NCI-H526 treated with DMSO at 0.1 percent for 48 hours (cell line): ENCODE measurements around the gene SFXN3.

ENCODE experiments used
- DNase-seq: peaks from one replicate; lab custom pipeline; 2025; lab: John Stamatoyannopoulos, UW

The SFXN3 gene

GRCh38 chr10:101035916-101036702, 5.1 kb downstream of the SFXN3 start:
- no peak for DNase-seq

GRCh38 chr10:101036726-101037125, 5.7 kb downstream of the SFXN3 start:
- DNase-seq, result no peak

- DNase-seq, result no peak
These were observed 7.5 kb downstream of the SFXN3 start for GRCh38 chr10:101038484-101038883.

GRCh38 chr10:101040061-101040460, 9.0 kb downstream of the SFXN3 start:
- DNase-seq, result no peak

GRCh38 chr10:101040851-101041250, 9.8 kb downstream of the SFXN3 start:
- DNase-seq, result no peak

GRCh38 chr10:101041252-101041761, 10.3 kb downstream of the SFXN3 start:
- DNase-seq, result peak; percentile 40

GRCh38 chr10:101042118-101042517, 11.1 kb downstream of the SFXN3 start:
- DNase-seq, result no peak

- DNase-seq, result peak; percentile 83
These were observed 11.8 kb downstream of the SFXN3 start for GRCh38 chr10:101042667-101043362.

GRCh38 chr10:101043363-101043707, 12.3 kb downstream of the SFXN3 start:
- DNase-seq, result no peak

- DNase-seq, result no peak
These were observed 13.1 kb downstream of the SFXN3 start for GRCh38 chr10:101044117-101044516.

- peak; percentile 28 for DNase-seq
These were observed 15.6 kb downstream of the SFXN3 start for GRCh38 chr10:101046332-101047238.

- no peak for DNase-seq
These were observed 16.2 kb downstream of the SFXN3 start for GRCh38 chr10:101047268-101047667.

- peak; percentile 58 for DNase-seq
These were observed 17.2 kb downstream of the SFXN3 start for GRCh38 chr10:101047961-101048892.

- peak; percentile 30 for DNase-seq
These were observed 19.4 kb downstream of the SFXN3 start for GRCh38 chr10:101050208-101051069.

GRCh38 chr10:101052285-101052684, 21.3 kb downstream of the SFXN3 start:
- DNase-seq, result no peak

GRCh38 chr10:101053516-101053915, 22.5 kb downstream of the SFXN3 start:
- no peak for DNase-seq

GRCh38 chr10:101054351-101054750, 23.3 kb downstream of the SFXN3 start:
- DNase-seq, result no peak

- DNase-seq, result no peak
These were observed 23.8 kb downstream of the SFXN3 start for GRCh38 chr10:101054876-101055275.

- no peak for DNase-seq
These were observed 24.4 kb downstream of the SFXN3 start for GRCh38 chr10:101055411-101055810.
